Measurements from ENCODE around the gene UVSSA.

UVSSA gene

GRCh38 chr4:1346781-1347409 is at the start of gene UVSSA:
Gene UVSSA, plus strand, starts transcription at chr4:1347208. Its CDS starts 884 bp downstream, at chr4:1348092.
- H3K36me3 Mint-ChIP-seq = peaks cover 2% of the 10 kb centered on the region
- peak within 1 kb of the TSS; percentile 91 for H3K27ac Mint-ChIP-seq
- H3K4me3 Mint-ChIP-seq = peak within 1 kb of the TSS; percentile 90
- H3K27me3 Mint-ChIP-seq = no peaks in the 10 kb centered on the region
- H3K9me3 Mint-ChIP-seq = no peaks in the 10 kb centered on the region
- DNase-seq (ENCODE audit: low spot score in 2 of 2) = peak; percentile 99 to 100
- H3K4me1 Mint-ChIP-seq = peaks cover 22% of the 10 kb centered on the region
- peak; percentile 89 for ATAC-seq (ENCODE audit: low read depth)

GRCh38 chr4:1297456-1298325 is 49.3 kb upstream of the UVSSA start:
- Mint-ChIP-seq H3K9me3 (no peaks in the 10 kb centered on the region), H3K27me3 (no peaks in the 10 kb centered on the region), H3K27ac (no peak overlapping the region), H3K4me3 (no peak overlapping the region), H3K4me1 (peaks cover 40% of the 10 kb centered on the region), H3K36me3 (peaks cover 34% of the 10 kb centered on the region)
- no peak for DNase-seq (ENCODE audit: low spot score in 2 of 2)
- ATAC-seq (ENCODE audit: low read depth) = no peak

- Mint-ChIP-seq H3K27me3 (no peaks in the 10 kb centered on the region), H3K27ac (no peak overlapping the region), H3K4me1 (peaks cover 39% of the 10 kb centered on the region), H3K9me3 (no peaks in the 10 kb centered on the region), H3K36me3 (peaks cover 34% of the 10 kb centered on the region), H3K4me3 (no peak overlapping the region)
- ATAC-seq (ENCODE audit: low read depth) (no peak), DNase-seq (ENCODE audit: low spot score in 2 of 2) (no peak)
Measured at GRCh38 chr4:1298461-1298860, 48.5 kb upstream of the UVSSA start.

- Mint-ChIP-seq H3K9me3 (no peaks in the 10 kb centered on the region), H3K36me3 (peaks cover 34% of the 10 kb centered on the region), H3K27me3 (no peaks in the 10 kb centered on the region), H3K4me3 (no peak overlapping the region), H3K27ac (peak overlapping the region; percentile 75), H3K4me1 (peaks cover 35% of the 10 kb centered on the region)
- ATAC-seq (ENCODE audit: low read depth) (no peak), DNase-seq (ENCODE audit: low spot score in 2 of 2) (no peak)
Measured at GRCh38 chr4:1299301-1299860, 47.6 kb upstream of the UVSSA start.

GRCh38 chr4:1300466-1301455 is 46.2 kb upstream of the UVSSA start:
- no peak overlapping the region for H3K4me3 Mint-ChIP-seq
- H3K36me3 Mint-ChIP-seq = peaks cover 37% of the 10 kb centered on the region
- ATAC-seq (ENCODE audit: low read depth) (no peak), DNase-seq (ENCODE audit: low spot score in 2 of 2) (no peak)
- no peak overlapping the region for H3K27ac Mint-ChIP-seq
- H3K9me3 Mint-ChIP-seq = no peaks in the 10 kb centered on the region
- H3K4me1 Mint-ChIP-seq = peaks cover 35% of the 10 kb centered on the region
- H3K27me3 Mint-ChIP-seq = no peaks in the 10 kb centered on the region

- no peak for ATAC-seq (ENCODE audit: low read depth)
- Mint-ChIP-seq H3K9me3 (no peaks in the 10 kb centered on the region), H3K4me3 (no peak overlapping the region), H3K4me1 (peaks cover 40% of the 10 kb centered on the region), H3K27me3 (no peaks in the 10 kb centered on the region), H3K27ac (no peak overlapping the region), H3K36me3 (peaks cover 34% of the 10 kb centered on the region)
- DNase-seq (ENCODE audit: low spot score in 2 of 2) = no peak
Measured at GRCh38 chr4:1302159-1302558, 44.8 kb upstream of the UVSSA start.

- no peaks in the 10 kb centered on the region for H3K27me3 Mint-ChIP-seq
- H3K9me3 Mint-ChIP-seq = no peaks in the 10 kb centered on the region
- H3K4me1 Mint-ChIP-seq = peaks cover 46% of the 10 kb centered on the region
- H3K4me3 Mint-ChIP-seq = no peak overlapping the region
- DNase-seq (ENCODE audit: low spot score in 2 of 2) (no peak), ATAC-seq (ENCODE audit: low read depth) (no peak)
- H3K27ac Mint-ChIP-seq = no peak overlapping the region
- H3K36me3 Mint-ChIP-seq = peaks cover 24% of the 10 kb centered on the region
Measured at GRCh38 chr4:1305261-1305711, 41.7 kb upstream of the UVSSA start.

- peak; percentile 38 for ATAC-seq (ENCODE audit: low read depth)
- Mint-ChIP-seq H3K4me1 (peaks cover 48% of the 10 kb centered on the region), H3K27ac (peak overlapping the region; percentile 35), H3K36me3 (peaks cover 23% of the 10 kb centered on the region), H3K27me3 (no peaks in the 10 kb centered on the region), H3K9me3 (no peaks in the 10 kb centered on the region), H3K4me3 (peak overlapping the region; percentile 32)
- DNase-seq (ENCODE audit: low spot score in 2 of 2) = no peak
Measured at GRCh38 chr4:1305781-1306455, 41.1 kb upstream of the UVSSA start.

- H3K27ac Mint-ChIP-seq = peak overlapping the region; percentile 24
- H3K9me3 Mint-ChIP-seq = no peaks in the 10 kb centered on the region
- DNase-seq (ENCODE audit: low spot score in 2 of 2) = no peak
- H3K4me1 Mint-ChIP-seq = peaks cover 44% of the 10 kb centered on the region
- H3K27me3 Mint-ChIP-seq = no peaks in the 10 kb centered on the region
- H3K36me3 Mint-ChIP-seq = peaks cover 20% of the 10 kb centered on the region
- H3K4me3 Mint-ChIP-seq = no peak overlapping the region
- no peak for ATAC-seq (ENCODE audit: low read depth)
Measured at GRCh38 chr4:1307951-1308735, 38.9 kb upstream of the UVSSA start.

- Mint-ChIP-seq H3K27me3 (no peaks in the 10 kb centered on the region), H3K27ac (peak overlapping the region; percentile 24), H3K4me1 (peaks cover 44% of the 10 kb centered on the region), H3K9me3 (peaks cover 1% of the 10 kb centered on the region), H3K4me3 (peak overlapping the region; percentile 75), H3K36me3 (peaks cover 27% of the 10 kb centered on the region)
- DNase-seq (ENCODE audit: low spot score in 2 of 2) (peak; percentile 27 to 35), ATAC-seq (ENCODE audit: low read depth) (peak; percentile 86)
Measured at GRCh38 chr4:1309261-1310010, 37.6 kb upstream of the UVSSA start.

- Mint-ChIP-seq H3K36me3 (peaks cover 24% of the 10 kb centered on the region), H3K9me3 (peaks cover 1% of the 10 kb centered on the region), H3K4me3 (peak overlapping the region; percentile 3), H3K27ac (no peak overlapping the region), H3K4me1 (peaks cover 40% of the 10 kb centered on the region), H3K27me3 (no peaks in the 10 kb centered on the region)
- ATAC-seq (ENCODE audit: low read depth) (no peak), DNase-seq (ENCODE audit: low spot score in 2 of 2) (no peak)
Measured at GRCh38 chr4:1310031-1310795, 36.8 kb upstream of the UVSSA start.
